CD4-positive, alpha-beta T cell (primary cell): ENCODE measurements around the gene ABCC4. TPM values are rescaled to one million over a fixed set of nuclear protein-coding genes. Genes with fewer than 3 reads are reported as not detected.

ENCODE experiments used
- ATAC-seq: fragments of 200-7000 bp; cut with Tn5 transposase; one replicate; pipeline ENCODE4 v1.10.0; 2022; ENCODE audit warnings: mild to moderate bottlenecking; ENCODE audit not compliant: poor library complexity
- CTCF ChIA-PET: fragments of 350-600 bp; sonication (Branson Sonifier 250); formaldehyde crosslinking; loops from one replicate; lab custom pipeline; 2021; ENCODE audit warnings: antibody characterized with exemption, inconsistent platforms; lab: Charles Lee
- POLR2A ChIA-PET: fragments of 350-600 bp; sonication (Branson Sonifier 250); formaldehyde crosslinking; loops from one replicate; lab custom pipeline; 2021; ENCODE audit warnings: antibody characterized with exemption, inconsistent platforms; lab: Charles Lee
- DNase-seq, 14 experiments: peaks; one replicate each; pipeline ENCODE4 v3.0.0-alpha.2; 2013 to 2020; ENCODE audit warnings: mixed read lengths in 2 of 14
- H3K27ac ChIP-seq, 2 donors: one replicate each; pipeline versions ENCODE4 v1.5.1 to v1.7.0; 2013; ENCODE audit warnings: low read length in 2 of 2, low read depth in 1 of 2, mild to moderate bottlenecking in 1 of 2
- H3K27me3 ChIP-seq, 2 experiments: 1 replicate in 1 of 2; 2 replicates in 1 of 2; pipeline versions ENCODE4 v1.6.1 to v1.7.0; 2013; ENCODE audit warnings: low read length in 2 of 2, control low read depth in 1 of 2, mild to moderate bottlenecking in 1 of 2, moderate library complexity in 1 of 2; ENCODE audit not compliant: insufficient read depth in 2 of 2, control insufficient read depth in 1 of 2
- H3K36me3 ChIP-seq: one replicate; pipeline ENCODE4 v1.6.1; 2013; ENCODE audit warnings: low read length, control low read depth; ENCODE audit not compliant: insufficient read depth
- H3K4me1 ChIP-seq: one replicate; pipeline ENCODE4 v1.6.1; 2013; ENCODE audit warnings: low read length, control low read depth; ENCODE audit not compliant: insufficient read depth
- H3K4me3 ChIP-seq: one replicate; pipeline ENCODE4 v1.5.1; 2013; ENCODE audit warnings: mild to moderate bottlenecking, low read length, moderate library complexity
- H3K9me3 ChIP-seq, 2 experiments: 1 replicate in 1 of 2; 2 replicates in 1 of 2; pipeline versions ENCODE4 v1.6.1 to v1.7.0; 2013; ENCODE audit warnings: low read length in 2 of 2, mild to moderate bottlenecking in 2 of 2, control low read depth in 1 of 2, moderate library complexity in 1 of 2; ENCODE audit not compliant: control insufficient read depth in 1 of 2, insufficient read depth in 1 of 2
- H3K27ac Mint-ChIP-seq: one replicate; pipeline ENCODE4 v1.8.0; 2020; ENCODE audit warnings: mixed read lengths
- H3K27me3 Mint-ChIP-seq: one replicate; pipeline ENCODE4 v1.8.0; 2021; ENCODE audit warnings: mixed read lengths
- H3K36me3 Mint-ChIP-seq: one replicate; pipeline ENCODE4 v1.8.0; 2021; ENCODE audit warnings: low read depth, mixed read lengths
- H3K4me1 Mint-ChIP-seq: one replicate; pipeline ENCODE4 v1.8.0; 2021; ENCODE audit warnings: low read depth, mixed read lengths
- H3K4me3 Mint-ChIP-seq: one replicate; pipeline ENCODE4 v1.8.0; 2020; ENCODE audit warnings: mild to moderate bottlenecking, mixed read lengths
- H3K9me3 Mint-ChIP-seq: one replicate; pipeline ENCODE4 v1.8.0; 2020; ENCODE audit warnings: mixed read lengths
- CTCF ChIP-seq: fragments of 200-600 bp; IDR thresholded peaks from one replicate; pipeline ENCODE4 v1.8.0; 2022; ENCODE audit warnings: antibody characterized with exemption, mild to moderate bottlenecking
- intact Hi-C, 2 experiments: fragments of 100-400 bp; cut with DNase I in 1 of 2; cut with micrococcal nuclease in 1 of 2; formaldehyde crosslinking; loops; one replicate each; pipeline versions ENCODE4 v1.15.1 to v1.9.0; 2023 to 2025; cut with DNase I, micrococcal nuclease
- total RNA-seq, 174 experiments: library from RNA in 2 of 174; stranded (reverse) in 2 of 174; gene quantifications; one replicate each; pipeline ENCODE4 v1.2.3 and lab custom pipeline; 2021 to 2026

ABCC4 gene
- total RNA-seq, 2 experiments from 2014 or later: 4.0 to 4.4 TPM

- Mint-ChIP-seq H3K9me3 (no peaks in the 10 kb centered on the region), H3K4me3 (no peak overlapping the region), H3K27ac (no peak overlapping the region), H3K36me3 (peaks cover 29% of the 10 kb centered on the region), H3K27me3 (no peaks in the 10 kb centered on the region), H3K4me1 (peaks cover 5% of the 10 kb centered on the region)
- TF ChIP-seq CTCF: no peak
- Histone ChIP-seq H3K4me3 (no peak overlapping the region), H3K9me3 (no peaks in the 10 kb centered on the region), H3K36me3 (peaks cover 2% of the 10 kb centered on the region), H3K27ac (no peak overlapping the region), H3K27me3 (no peaks in the 10 kb centered on the region), H3K4me1 (no peaks in the 10 kb centered on the region)
- ChIA-PET POLR2A (no interaction called here), CTCF (no interaction called here)
- intact Hi-C loops: loop anchor here in 1 of 2 experiments (10.0 kb wide), 1 partner anchor 481 kb away; no protein-coding TSS in a partner anchor
- ATAC-seq: no peak
- no peak for DNase-seq
These were observed 145.7 kb downstream of the ABCC4 start for GRCh38 chr13:95155504-95155903.

- Mint-ChIP-seq H3K36me3 (peaks cover 25% of the 10 kb centered on the region), H3K27ac (no peak overlapping the region), H3K4me3 (no peak overlapping the region), H3K27me3 (no peaks in the 10 kb centered on the region), H3K4me1 (peaks cover 6% of the 10 kb centered on the region), H3K9me3 (no peaks in the 10 kb centered on the region)
- DNase-seq (no peak), ATAC-seq (no peak)
- no peak for TF ChIP-seq CTCF
- Histone ChIP-seq H3K36me3 (peaks cover 2% of the 10 kb centered on the region), H3K4me3 (no peak overlapping the region), H3K4me1 (no peaks in the 10 kb centered on the region), H3K9me3 (no peaks in the 10 kb centered on the region), H3K27me3 (no peaks in the 10 kb centered on the region), H3K27ac (no peak overlapping the region)
- intact Hi-C loops: loop anchor here in 1 of 2 experiments (10.0 kb wide), 1 partner anchor 480 kb away; no protein-coding TSS in a partner anchor
- POLR2A ChIA-PET: no interaction called here
- CTCF ChIA-PET: no interaction called here
These were observed 146.2 kb downstream of the ABCC4 start for GRCh38 chr13:95155093-95155492.

- Mint-ChIP-seq H3K4me3 (no peak overlapping the region), H3K27ac (no peak overlapping the region), H3K27me3 (no peaks in the 10 kb centered on the region), H3K4me1 (peaks cover 6% of the 10 kb centered on the region), H3K9me3 (no peaks in the 10 kb centered on the region), H3K36me3 (peaks cover 18% of the 10 kb centered on the region)
- ATAC-seq (no peak), DNase-seq (no peak)
- intact Hi-C loops: loop anchor here in 1 of 2 experiments (10.0 kb wide), 1 partner anchor 480 kb away; no protein-coding TSS in a partner anchor
- POLR2A ChIA-PET: no interaction called here
- Histone ChIP-seq H3K27me3 (no peaks in the 10 kb centered on the region), H3K36me3 (peaks cover 2% of the 10 kb centered on the region), H3K9me3 (no peaks in the 10 kb centered on the region), H3K27ac (no peak overlapping the region), H3K4me1 (no peaks in the 10 kb centered on the region), H3K4me3 (no peak overlapping the region)
- TF ChIP-seq CTCF: no peak
- CTCF ChIA-PET: interaction anchor here (0.6 kb wide), 1 partner anchor 116 kb away, joined by 3 read pairs; no protein-coding TSS in a partner anchor
These were observed 146.8 kb downstream of the ABCC4 start for GRCh38 chr13:95154413-95154886.
